GM21529 (cell line): Measurements from ENCODE around the gene SHOC2.

ENCODE experiments used
- ATAC-seq: cut with Tn5 transposase; IDR thresholded peaks from one replicate; pipeline ENCODE4 v1.9.1; 2021; ENCODE audit not compliant: unreplicated experiment

SHOC2 gene

DNA sequence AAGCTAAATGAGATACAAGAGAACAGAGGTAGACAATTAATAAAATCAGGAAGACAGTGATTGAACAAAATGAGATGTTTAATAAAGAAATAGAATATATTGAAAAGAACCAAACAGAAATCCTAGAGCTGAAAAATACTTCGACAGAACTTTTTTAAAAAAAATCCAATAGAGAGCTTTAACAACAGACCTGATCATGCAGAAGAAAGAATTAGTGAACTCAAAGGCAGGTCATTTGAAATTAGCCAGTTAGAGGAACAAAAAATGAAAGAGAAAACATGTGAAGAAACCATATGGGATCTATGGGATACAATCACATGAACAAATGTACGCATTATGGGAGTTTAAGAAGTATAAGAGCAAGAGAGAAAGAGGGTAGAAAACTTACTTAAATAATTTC, 120.1 kb downstream of the SHOC2 start:
- no peak for ATAC-seq

DNA sequence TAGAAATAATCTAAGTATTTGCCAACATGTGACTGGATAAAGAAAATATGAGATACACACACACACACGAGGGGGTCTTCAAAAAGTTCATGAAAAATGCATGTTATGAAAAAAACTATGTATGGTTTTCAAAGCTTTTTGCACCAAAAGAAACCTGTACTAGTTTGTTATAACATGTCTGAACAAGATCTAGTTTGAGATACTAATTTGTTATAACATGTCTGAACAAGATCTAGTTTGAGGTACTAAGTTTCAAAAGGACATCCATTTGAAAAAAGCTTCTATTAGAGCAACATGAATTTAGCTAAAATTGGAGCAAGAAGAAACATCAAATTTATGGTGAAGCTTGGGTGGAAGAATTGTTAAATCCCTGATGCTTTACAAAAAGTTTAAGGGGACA, 137.6 kb downstream of the SHOC2 start:
- no peak for ATAC-seq
